ENCODE data around the gene KIF27. TPM values are rescaled to one million over a fixed set of nuclear protein-coding genes. Genes with fewer than 3 reads are reported as not detected.
"Not testable (repeated sequence)": the region's sequence is repeated elsewhere in the genome, so short reads cannot be mapped to it uniquely, and the experiment has no call there.

The KIF27 gene
- total and polyA plus RNA-seq, 9 donors = 5.5 to 8.3 (median 6.6) TPM

GRCh38 chr9:83894301-83894700, 26.9 kb downstream of the KIF27 start:
- not testable (repeated sequence) for H3K9me3 ChIP-seq (replicated peaks; ENCODE audit: control insufficient read depth, low read depth, low read length); H3K4me3 ChIP-seq (ENCODE audit: low read length); H3K4me1 ChIP-seq (ENCODE audit: control insufficient read depth, insufficient read depth, low read length); DNase-seq; H3K27ac ChIP-seq (ENCODE audit: low read length); H3K27me3 ChIP-seq (ENCODE audit: control insufficient read depth, insufficient read depth, low read length); H3K36me3 ChIP-seq (ENCODE audit: control insufficient read depth, insufficient read depth, low read length)
- WGBS (ENCODE audit: insufficient coverage) = 100% methylated on average over 1 of the region's 2 CpGs

- not testable (repeated sequence) for DNase-seq; H3K9me3 ChIP-seq (replicated peaks; ENCODE audit: control insufficient read depth, low read depth, low read length); H3K4me1 ChIP-seq (ENCODE audit: control insufficient read depth, insufficient read depth, low read length); H3K27me3 ChIP-seq (ENCODE audit: control insufficient read depth, insufficient read depth, low read length); H3K4me3 ChIP-seq (ENCODE audit: low read length); H3K27ac ChIP-seq (ENCODE audit: low read length); H3K36me3 ChIP-seq (ENCODE audit: control insufficient read depth, insufficient read depth, low read length)
- no CpG with 5 or more reads among the region's 2 CpGs for WGBS (ENCODE audit: insufficient coverage)
These were observed 34.7 kb downstream of the KIF27 start for GRCh38 chr9:83886498-83886897.

GRCh38 chr9:83885559-83886240, 35.5 kb downstream of the KIF27 start:
- not testable (repeated sequence) for H3K27ac ChIP-seq (ENCODE audit: low read length); H3K27me3 ChIP-seq (ENCODE audit: control insufficient read depth, insufficient read depth, low read length); H3K9me3 ChIP-seq (replicated peaks; ENCODE audit: control insufficient read depth, low read depth, low read length); H3K4me3 ChIP-seq (ENCODE audit: low read length); H3K36me3 ChIP-seq (ENCODE audit: control insufficient read depth, insufficient read depth, low read length); DNase-seq; H3K4me1 ChIP-seq (ENCODE audit: control insufficient read depth, insufficient read depth, low read length)
- WGBS (ENCODE audit: insufficient coverage) = no CpG with 5 or more reads among the region's 3 CpGs

GRCh38 chr9:83881687-83882408, 39.4 kb downstream of the KIF27 start:
- no CpG with 5 or more reads among the region's 6 CpGs for WGBS (ENCODE audit: insufficient coverage)
- H3K27ac ChIP-seq (ENCODE audit: low read length); H3K36me3 ChIP-seq (ENCODE audit: control insufficient read depth, insufficient read depth, low read length); H3K27me3 ChIP-seq (ENCODE audit: control insufficient read depth, insufficient read depth, low read length); DNase-seq; H3K4me3 ChIP-seq (ENCODE audit: low read length); H3K4me1 ChIP-seq (ENCODE audit: control insufficient read depth, insufficient read depth, low read length); H3K9me3 ChIP-seq (replicated peaks; ENCODE audit: control insufficient read depth, low read depth, low read length): not testable (repeated sequence)

GRCh38 chr9:83875559-83875958, 45.7 kb downstream of the KIF27 start:
- not testable (repeated sequence) for H3K27ac ChIP-seq (ENCODE audit: low read length); H3K9me3 ChIP-seq (replicated peaks; ENCODE audit: control insufficient read depth, low read depth, low read length); H3K4me1 ChIP-seq (ENCODE audit: control insufficient read depth, insufficient read depth, low read length); H3K36me3 ChIP-seq (ENCODE audit: control insufficient read depth, insufficient read depth, low read length); H3K4me3 ChIP-seq (ENCODE audit: low read length); DNase-seq; H3K27me3 ChIP-seq (ENCODE audit: control insufficient read depth, insufficient read depth, low read length)
- 78% methylated on average over 3 of the region's 3 CpGs for WGBS (ENCODE audit: insufficient coverage)

GRCh38 chr9:83849895-83850294, 71.3 kb downstream of the KIF27 start:
- H3K27ac ChIP-seq (ENCODE audit: low read length); H3K4me1 ChIP-seq (ENCODE audit: control insufficient read depth, insufficient read depth, low read length); H3K36me3 ChIP-seq (ENCODE audit: control insufficient read depth, insufficient read depth, low read length); H3K9me3 ChIP-seq (replicated peaks; ENCODE audit: control insufficient read depth, low read depth, low read length); H3K27me3 ChIP-seq (ENCODE audit: control insufficient read depth, insufficient read depth, low read length); DNase-seq; H3K4me3 ChIP-seq (ENCODE audit: low read length): not testable (repeated sequence)
- WGBS (ENCODE audit: insufficient coverage) = 93% methylated on average over 2 of the region's 8 CpGs

GRCh38 chr9:83837070-83837643, 84.1 kb downstream of the KIF27 start:
- H3K27me3 ChIP-seq (ENCODE audit: control insufficient read depth, insufficient read depth, low read length); DNase-seq; H3K4me1 ChIP-seq (ENCODE audit: control insufficient read depth, insufficient read depth, low read length); H3K4me3 ChIP-seq (ENCODE audit: low read length); H3K36me3 ChIP-seq (ENCODE audit: control insufficient read depth, insufficient read depth, low read length); H3K27ac ChIP-seq (ENCODE audit: low read length); H3K9me3 ChIP-seq (replicated peaks; ENCODE audit: control insufficient read depth, low read depth, low read length): not testable (repeated sequence)
- WGBS (ENCODE audit: insufficient coverage) = no CpG with 5 or more reads among the region's 7 CpGs

- not testable (repeated sequence) for H3K4me3 ChIP-seq (ENCODE audit: low read length); DNase-seq; H3K36me3 ChIP-seq (ENCODE audit: control insufficient read depth, insufficient read depth, low read length); H3K27ac ChIP-seq (ENCODE audit: low read length); H3K9me3 ChIP-seq (replicated peaks; ENCODE audit: control insufficient read depth, low read depth, low read length); H3K4me1 ChIP-seq (ENCODE audit: control insufficient read depth, insufficient read depth, low read length); H3K27me3 ChIP-seq (ENCODE audit: control insufficient read depth, insufficient read depth, low read length)
- WGBS (ENCODE audit: insufficient coverage) = no CpG with 5 or more reads among the region's 5 CpGs
These were observed 90.7 kb downstream of the KIF27 start for GRCh38 chr9:83830426-83831071.

GRCh38 chr9:83824986-83825623, 96.1 kb downstream of the KIF27 start:
- H3K4me3 ChIP-seq (ENCODE audit: low read length); DNase-seq; H3K9me3 ChIP-seq (replicated peaks; ENCODE audit: control insufficient read depth, low read depth, low read length); H3K27ac ChIP-seq (ENCODE audit: low read length); H3K4me1 ChIP-seq (ENCODE audit: control insufficient read depth, insufficient read depth, low read length); H3K36me3 ChIP-seq (ENCODE audit: control insufficient read depth, insufficient read depth, low read length); H3K27me3 ChIP-seq (ENCODE audit: control insufficient read depth, insufficient read depth, low read length): not testable (repeated sequence)
- 67% methylated on average over 1 of the region's 3 CpGs for WGBS (ENCODE audit: insufficient coverage)
